Measurements from ENCODE around the gene CCP110. TPM values are rescaled to one million over a fixed set of nuclear protein-coding genes. Genes with fewer than 3 reads are reported as not detected.

CCP110 gene
- 3.8 and 7.8 TPM in 2 replicates for total RNA-seq

DNA sequence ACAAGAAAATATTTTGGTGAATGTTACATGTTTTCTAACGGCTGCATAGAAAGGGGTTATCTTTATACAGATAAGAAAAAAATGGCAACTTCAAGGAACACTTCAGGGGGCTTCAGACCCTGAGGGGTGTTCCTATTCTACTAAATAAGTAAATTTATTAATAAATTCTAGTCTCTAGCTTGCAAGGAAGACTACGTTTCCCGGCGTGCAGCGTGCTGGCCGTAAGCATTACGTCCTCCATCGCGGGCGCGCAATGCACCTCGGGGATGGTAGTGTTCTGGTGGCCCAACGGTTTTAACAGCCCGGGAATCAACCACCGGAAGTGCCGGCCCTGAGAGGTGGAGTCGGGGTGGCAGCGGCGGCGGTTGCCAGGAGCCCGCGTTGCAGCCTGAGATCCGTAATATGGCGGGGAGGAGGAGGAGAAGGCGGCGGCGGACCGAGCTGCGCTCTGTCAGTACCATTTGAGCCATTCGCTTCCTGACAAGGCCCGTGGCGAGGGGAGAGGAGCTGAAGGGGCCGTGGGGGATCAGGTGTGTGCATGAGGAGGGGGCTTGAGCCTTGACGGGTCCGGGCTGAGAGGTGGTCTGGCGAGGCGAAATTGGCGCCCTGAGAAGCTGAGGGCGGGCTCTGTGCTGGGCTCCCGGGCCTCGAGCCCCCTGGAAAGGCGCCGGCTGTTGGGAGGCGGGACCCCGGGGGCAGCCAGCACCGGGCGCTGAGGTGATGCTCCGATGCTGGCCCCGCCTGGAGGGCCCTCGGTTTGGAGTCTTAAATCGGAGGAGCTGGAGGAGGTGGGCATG lies at the start of gene CCP110:
Gene CCP110, plus strand, starts transcription at position 384 of the 797 bp plus-strand sequence. CDS start 3,940 bp downstream, outside the sequence.

GRCh38 chr16:19521471-19522396 lies 2.0 kb upstream of the CCP110 start, which contains the start of gene GDE1:
Gene GDE1, minus strand, starts transcription at chr16:19522098. Its CDS starts 134 bp downstream, at chr16:19521964.

GRCh38 chr16:19555186-19555937 lies 31.6 kb downstream of the CCP110 start, which contains the start of gene VPS35L:
Gene VPS35L, plus strand, starts transcription at chr16:19555703. Its CDS starts 27 bp downstream, at chr16:19555730.

Other genes starting within 250 kb of the CCP110 start
- not detected in 2 replicates for gene CLEC19A, start 238.2 kb upstream of the CCP110 start, total RNA-seq
- gene TMC5, start 106.1 kb upstream of the CCP110 start, total RNA-seq = 0.21 and 0.46 TPM in 2 replicates
- gene GDE1, start 1.8 kb upstream of the CCP110 start, total RNA-seq = 59.7 and 71.1 TPM in 2 replicates
- 23.2 and 26.1 TPM in 2 replicates for gene VPS35L, start 31.8 kb downstream of the CCP110 start, total RNA-seq
- gene KNOP1, start 194.3 kb downstream of the CCP110 start, total RNA-seq = 13.2 and 25.9 TPM in 2 replicates
- 7.7 and 7.9 TPM in 2 replicates for gene IQCK, start 194.3 kb downstream of the CCP110 start, total RNA-seq

All from airway epithelial cell (primary cell).